ENCODE data around the gene RHOU.

RHOU gene

GRCh38 chr1:228737601-228738041, 2.3 kb downstream of the RHOU start:
- DNase-seq (ENCODE audit: low spot score), result no peak

GRCh38 chr1:228739826-228740225, 4.5 kb downstream of the RHOU start:
- no peak for DNase-seq (ENCODE audit: low spot score)

GRCh38 chr1:228740543-228741317, 5.5 kb downstream of the RHOU start:
- DNase-seq (ENCODE audit: low spot score), result no peak

GRCh38 chr1:228742281-228742860, 7.1 kb downstream of the RHOU start:
- no peak for DNase-seq (ENCODE audit: low spot score)

- DNase-seq (ENCODE audit: low spot score), result no peak
Observed at GRCh38 chr1:228743405-228743804, 8.1 kb downstream of the RHOU start.

GRCh38 chr1:228744356-228744755, 9.1 kb downstream of the RHOU start:
- DNase-seq (ENCODE audit: low spot score), result no peak

- DNase-seq (ENCODE audit: low spot score), result no peak
Observed at GRCh38 chr1:228744918-228745317, 9.6 kb downstream of the RHOU start.

GRCh38 chr1:228745497-228745896, 10.2 kb downstream of the RHOU start:
- DNase-seq (ENCODE audit: low spot score), result no peak

GRCh38 chr1:228747301-228747935, 12.1 kb downstream of the RHOU start:
- DNase-seq (ENCODE audit: low spot score), result no peak

- DNase-seq (ENCODE audit: low spot score), result no peak
Observed at GRCh38 chr1:228748029-228748428, 12.8 kb downstream of the RHOU start.

GRCh38 chr1:228748431-228748830, 13.2 kb downstream of the RHOU start:
- DNase-seq (ENCODE audit: low spot score), result no peak

GRCh38 chr1:228749765-228750164, 14.5 kb downstream of the RHOU start:
- DNase-seq (ENCODE audit: low spot score), result no peak

GRCh38 chr1:228750915-228751314, 15.6 kb downstream of the RHOU start:
- DNase-seq (ENCODE audit: low spot score), result no peak

- DNase-seq (ENCODE audit: low spot score), result no peak
Observed at GRCh38 chr1:228751360-228752098, 16.2 kb downstream of the RHOU start.

- DNase-seq (ENCODE audit: low spot score), result no peak
Observed at GRCh38 chr1:228752258-228752657, 17.0 kb downstream of the RHOU start.

GRCh38 chr1:228752675-228753265, 17.5 kb downstream of the RHOU start:
- DNase-seq (ENCODE audit: low spot score), result no peak

GRCh38 chr1:228753287-228753686, 18.0 kb downstream of the RHOU start:
- DNase-seq (ENCODE audit: low spot score), result no peak

- DNase-seq (ENCODE audit: low spot score), result no peak
Observed at GRCh38 chr1:228753786-228754360, 18.6 kb downstream of the RHOU start.

- DNase-seq (ENCODE audit: low spot score), result no peak
Observed at GRCh38 chr1:228754646-228755268, 19.5 kb downstream of the RHOU start.

- no peak for DNase-seq (ENCODE audit: low spot score)
Observed at GRCh38 chr1:228755800-228756199, 20.5 kb downstream of the RHOU start.

GRCh38 chr1:228756457-228756856, 21.2 kb downstream of the RHOU start:
- no peak for DNase-seq (ENCODE audit: low spot score)

All from hepatic stellate cell (primary cell).